HCT116 (cell line): ENCODE data around the gene VAV2. TPM values are rescaled to one million over a fixed set of nuclear protein-coding genes. Genes with fewer than 3 reads are reported as not detected.

Experiments used
- ATAC-seq: fragments of 200-7000 bp; cut with Tn5 transposase; 2 replicates; pipeline ENCODE4 v1.9.1; 2020; ENCODE audit warnings: mild to moderate bottlenecking, moderate library complexity
- BruUV-seq: library from RNA; stranded (reverse); fragments of 400-500 nt; replicated peaks from 2 replicates; lab custom pipeline; 2021; lab: Mats Ljungman, UMichigan
- CTCF ChIA-PET: fragments of 300-600 bp; sonication (Branson Sonifier 250); formaldehyde crosslinking; loops from one replicate; lab custom pipeline; 2021; ENCODE audit warnings: antibody characterized with exemption; lab: Charles Lee
- POLR2A ChIA-PET: fragments of 300-600, 350-600 bp; sonication (Branson Sonifier 250); formaldehyde crosslinking; loops from one replicate; lab custom pipeline; 2021; ENCODE audit warnings: antibody characterized with exemption; lab: Charles Lee
- RAD21 ChIA-PET, 2 experiments: fragments of 300-600 bp; sonication (Branson Sonifier 250); formaldehyde crosslinking; loops; one replicate each; lab custom pipeline; 2023; ENCODE audit warnings: low total read pairs in 2 of 2; ENCODE audit not compliant: uncharacterized antibody in 2 of 2, unreplicated experiment in 2 of 2, low non-redundant PET in 1 of 2; lab: Charles Lee
- DNase-seq: peaks from one replicate; pipeline ENCODE4 v3.0.0-alpha.2; 2010; ENCODE audit warnings: low read depth, low spot score
- H2AFZ ChIP-seq: fragments of 200-600 bp; shearing (Covaris generic), sonication (generic); 2 replicates; pipeline ENCODE4 v1.6.1; 2017; ENCODE audit warnings: low read depth, mixed run types, mixed read lengths, antibody characterized with exemption, low read length; ENCODE audit not compliant: poor library complexity, severe bottlenecking
- H3K27ac ChIP-seq: 2 replicates; pipeline ENCODE4 v1.5.1; 2012; ENCODE audit warnings: low read depth, low read length
- H3K27me3 ChIP-seq: fragments of 200-600 bp; sonication (generic); 2 replicates; pipeline ENCODE4 v1.6.1; 2016; ENCODE audit warnings: mixed run types, low read length, mixed read lengths; ENCODE audit not compliant: insufficient read depth
- H3K36me3 ChIP-seq, 2 experiments: fragments of 200-500 bp in 1 of 2; fragments of 200-600 bp in 1 of 2; sonication (Bioruptor generic) in 1 of 2; sonication (generic) in 1 of 2; 2 replicates each; pipeline versions ENCODE4 v1.5.1 to v1.6.1; 2014 to 2016; ENCODE audit warnings: low read length in 2 of 2, inconsistent platforms in 1 of 2, mixed read lengths in 1 of 2, mixed run types in 1 of 2; ENCODE audit not compliant: insufficient read depth in 2 of 2, control insufficient read depth in 1 of 2
- H3K4me1 ChIP-seq, 2 experiments: fragments of 200-600 bp in 1 of 2; sonication (generic) in 1 of 2; 2 replicates each; pipeline versions ENCODE4 v1.5.1 to v1.6.1; 2012 to 2017; ENCODE audit warnings: low read length in 2 of 2, inconsistent platforms in 1 of 2, mild to moderate bottlenecking in 1 of 2, mixed read lengths in 1 of 2, mixed run types in 1 of 2, moderate library complexity in 1 of 2; ENCODE audit not compliant: insufficient read depth in 2 of 2, control insufficient read depth in 1 of 2
- H3K4me2 ChIP-seq: fragments of 200-600 bp; sonication (generic); 2 replicates; pipeline ENCODE4 v1.6.1; 2017; ENCODE audit warnings: mixed run types, low read length, mixed read lengths
- H3K4me3 ChIP-seq, 2 experiments: fragments of 200-600 bp in 1 of 2; sonication (generic) in 1 of 2; replicated peaks in 1 of 2; 2 replicates each; pipeline ENCODE4 v1.5.1; 2011 to 2016; ENCODE audit warnings: low read length in 2 of 2, control low read depth in 1 of 2, low read depth in 1 of 2, mild to moderate bottlenecking in 1 of 2, mixed read lengths in 1 of 2, mixed run types in 1 of 2
- H3K79me2 ChIP-seq: fragments of 200-600 bp; sonication (generic); 2 replicates; pipeline ENCODE4 v1.6.1; 2017; ENCODE audit warnings: mild to moderate bottlenecking, mixed run types, low read length, moderate library complexity, mixed read lengths; ENCODE audit not compliant: insufficient read depth
- H3K9ac ChIP-seq: fragments of 200-600 bp; sonication (generic); 2 replicates; pipeline ENCODE4 v1.6.1; 2016; ENCODE audit warnings: low read length, mixed read lengths
- H3K9me2 ChIP-seq: fragments of 200-600 bp; sonication (generic), shearing (Covaris generic); 2 replicates; pipeline ENCODE4 v1.6.1; 2017; ENCODE audit warnings: mixed run types, mild to moderate bottlenecking, moderate library complexity; ENCODE audit not compliant: insufficient read depth
- H3K9me3 ChIP-seq, 2 experiments: fragments of 200-500 bp in 1 of 2; fragments of 200-600 bp in 1 of 2; sonication (Bioruptor generic) in 1 of 2; sonication (generic) in 1 of 2; 2 replicates each; pipeline ENCODE4 v1.6.1; 2014 to 2017; ENCODE audit warnings: low read length in 2 of 2, mixed read lengths in 2 of 2, inconsistent platforms in 1 of 2, low read depth in 1 of 2, mild to moderate bottlenecking in 1 of 2, mixed run types in 1 of 2, moderate library complexity in 1 of 2; ENCODE audit not compliant: control insufficient read depth in 1 of 2, insufficient read depth in 1 of 2
- H4K20me1 ChIP-seq: fragments of 200-600 bp; sonication (generic), shearing (Covaris generic); 2 replicates; pipeline ENCODE4 v1.6.1; 2017; ENCODE audit warnings: mixed run types, mild to moderate bottlenecking, moderate library complexity; ENCODE audit not compliant: insufficient read depth
- CBX3 ChIP-seq: IDR thresholded peaks from 2 replicates; pipeline ENCODE4 v1.6.1; 2012; ENCODE audit warnings: low read depth
- CEBPB ChIP-seq: IDR thresholded peaks from 2 replicates; pipeline ENCODE4 v1.6.1; 2012; ENCODE audit warnings: low read depth
- ELF1 ChIP-seq: IDR thresholded peaks from 2 replicates; pipeline ENCODE4 v1.6.1; 2012; ENCODE audit warnings: low read depth, borderline replicate concordance
- EZH2 ChIP-seq: fragments of 200-600 bp; sonication (generic); IDR thresholded peaks from 2 replicates; pipeline ENCODE4 v1.6.1; 2017; ENCODE audit warnings: antibody characterized with exemption, mixed run types
- POLR2A ChIP-seq: IDR thresholded peaks from 2 replicates; pipeline ENCODE4 v1.7.0; 2011; ENCODE audit warnings: borderline replicate concordance; ENCODE audit not compliant: insufficient read depth, insufficient read length; ENCODE audit errors: extremely low read depth
- POLR2AphosphoS5 ChIP-seq: IDR thresholded peaks from 2 replicates; pipeline ENCODE4 v1.6.1; 2011; ENCODE audit warnings: mild to moderate bottlenecking, low read depth, low read length, moderate library complexity
- RAD21 ChIP-seq: IDR thresholded peaks from 2 replicates; pipeline ENCODE4 v1.6.1; 2012; ENCODE audit warnings: low read depth, mild to moderate bottlenecking
- REST ChIP-seq: IDR thresholded peaks from 2 replicates; pipeline ENCODE4 v1.6.1; 2012; ENCODE audit warnings: low read depth
- TCF7L2 ChIP-seq: IDR thresholded peaks from 2 replicates; pipeline ENCODE4 v1.7.0; 2011; ENCODE audit warnings: borderline replicate concordance, inconsistent platforms; ENCODE audit not compliant: insufficient read depth, insufficient read length; ENCODE audit errors: extremely low read depth
- YY1 ChIP-seq: IDR thresholded peaks from 2 replicates; pipeline ENCODE4 v1.6.1; 2011; ENCODE audit warnings: low read length, low read depth, moderate library complexity, mild to moderate bottlenecking; ENCODE audit not compliant: insufficient replicate concordance; ENCODE audit errors: extremely low read depth
- ZFX ChIP-seq: fragments of 450-650 bp; IDR thresholded peaks from 2 replicates; pipeline ENCODE4 v1.6.1; 2017
- ZNF274 ChIP-seq: fragments of 200-500 bp; sonication (Bioruptor generic); IDR thresholded peaks from 2 replicates; pipeline ENCODE4 v1.6.1; 2014; ENCODE audit warnings: mild to moderate bottlenecking, low read depth, low read length, inconsistent platforms
- intact Hi-C: fragments of 100-400 bp; cut with micrococcal nuclease; formaldehyde crosslinking; loops from 2 replicates; pipeline ENCODE4 v1.10.0; 2022
- total RNA-seq: library from RNA; stranded (reverse); gene quantifications from one replicate; pipeline ENCODE4 v1.2.1, GENCODE V29; 2021; ENCODE audit not compliant: unreplicated experiment
- TF ChIP-seq, protein P1 (sequence below), 3 experiments: fragments of 200-600 bp in 1 of 3; sonication (generic) in 1 of 3; IDR thresholded peaks in 2 of 3; conservative IDR thresholded peaks in 1 of 3; 2 replicates each; pipeline ENCODE4 v1.5.1; 2012 to 2017; ENCODE audit warnings: low read depth in 2 of 3, low read length in 2 of 3, antibody characterized with exemption in 1 of 3, borderline replicate concordance in 1 of 3, control low read depth in 1 of 3, mild to moderate bottlenecking in 1 of 3, mixed read lengths in 1 of 3, mixed run types in 1 of 3, moderate library complexity in 1 of 3; ENCODE audit not compliant: insufficient read depth in 1 of 3

VAV2 gene
- total RNA-seq, 1 experiment from 2014 or later, result 33.2 TPM

GRCh38 chr9:133837627-133838597 lies 154.2 kb downstream of the VAV2 start:
- DNase-seq, result no peak
- Histone ChIP-seq H3K27ac (no peak overlapping the region), H3K4me2 (no peak overlapping the region), H3K9me2 (no peaks in the 10 kb centered on the region), H4K20me1 (no peaks in the 10 kb centered on the region), H3K9ac (no peak overlapping the region), H3K79me2 (peaks cover under 1% of the 10 kb centered on the region; the same call in 1 of the 2 replicates), H3K4me3 (no peak overlapping the region), H3K27me3 (no peaks in the 10 kb centered on the region), H3K4me1 (no peaks in the 10 kb centered on the region; a peak in 1 of 4 replicates), H3K36me3 (no peaks in the 10 kb centered on the region), H3K9me3 (no peaks in the 10 kb centered on the region), H2AFZ (no peak overlapping the region)
- RAD21 ChIA-PET, result no interaction called here
- POLR2A ChIA-PET, result no interaction called here
- TF ChIP-seq ZNF274, result no peak
- TF ChIP-seq ELF1, result no peak
- ATAC-seq, result no peak
- intact Hi-C loops, result no loop called here
- no TSS peak for BruUV-seq
- CTCF ChIA-PET, result no interaction called here

GRCh38 chr9:133836818-133837217 lies 155.3 kb downstream of the VAV2 start:
- Histone ChIP-seq H3K9me2 (no peaks in the 10 kb centered on the region), H3K27ac (no peak overlapping the region), H3K9me3 (no peaks in the 10 kb centered on the region), H3K9ac (no peak overlapping the region), H2AFZ (no peak overlapping the region), H3K4me2 (no peak overlapping the region), H3K4me3 (no peak overlapping the region), H3K36me3 (no peaks in the 10 kb centered on the region), H4K20me1 (no peaks in the 10 kb centered on the region), H3K79me2 (no peaks in the 10 kb centered on the region), H3K4me1 (no peaks in the 10 kb centered on the region), H3K27me3 (no peaks in the 10 kb centered on the region)
- POLR2A ChIA-PET, result no interaction called here
- RAD21 ChIA-PET, result no interaction called here
- intact Hi-C loops, result no loop called here
- CTCF ChIA-PET, result no interaction called here
- BruUV-seq, result no TSS peak
- ATAC-seq, result no peak
- no peak for DNase-seq
- TF ChIP-seq POLR2AphosphoS5 (no peak), YY1 (no peak), ZFX (no peak), TCF7L2 (no peak), ELF1 (no peak), REST (no peak), RAD21 (no peak), EZH2 (no peak), CEBPB (no peak), POLR2A (no peak), CBX3 (no peak)
- TF ChIP-seq, protein P1, sequence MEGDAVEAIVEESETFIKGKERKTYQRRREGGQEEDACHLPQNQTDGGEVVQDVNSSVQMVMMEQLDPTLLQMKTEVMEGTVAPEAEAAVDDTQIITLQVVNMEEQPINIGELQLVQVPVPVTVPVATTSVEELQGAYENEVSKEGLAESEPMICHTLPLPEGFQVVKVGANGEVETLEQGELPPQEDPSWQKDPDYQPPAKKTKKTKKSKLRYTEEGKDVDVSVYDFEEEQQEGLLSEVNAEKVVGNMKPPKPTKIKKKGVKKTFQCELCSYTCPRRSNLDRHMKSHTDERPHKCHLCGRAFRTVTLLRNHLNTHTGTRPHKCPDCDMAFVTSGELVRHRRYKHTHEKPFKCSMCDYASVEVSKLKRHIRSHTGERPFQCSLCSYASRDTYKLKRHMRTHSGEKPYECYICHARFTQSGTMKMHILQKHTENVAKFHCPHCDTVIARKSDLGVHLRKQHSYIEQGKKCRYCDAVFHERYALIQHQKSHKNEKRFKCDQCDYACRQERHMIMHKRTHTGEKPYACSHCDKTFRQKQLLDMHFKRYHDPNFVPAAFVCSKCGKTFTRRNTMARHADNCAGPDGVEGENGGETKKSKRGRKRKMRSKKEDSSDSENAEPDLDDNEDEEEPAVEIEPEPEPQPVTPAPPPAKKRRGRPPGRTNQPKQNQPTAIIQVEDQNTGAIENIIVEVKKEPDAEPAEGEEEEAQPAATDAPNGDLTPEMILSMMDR (IDR thresholded peaks at IDR 0.05 in 2 of 3, conservative IDR thresholded peaks at IDR 0.05 in 1 of 3; ENCODE audit: borderline replicate concordance in 1 of 3, insufficient read depth in 1 of 3, low read depth in 2 of 3, low read length in 2 of 3), result no peak
